Lower lobe of right lung (tissue), 2 donors: Measurements from ENCODE around the gene NAA80. TPM values are rescaled to one million over a fixed set of nuclear protein-coding genes. Genes with fewer than 3 reads are reported as not detected.
"Not testable (repeated sequence)": the region's sequence is repeated elsewhere in the genome, so short reads cannot be mapped to it uniquely, and the experiment has no call there.

ENCODE experiments used
- ATAC-seq, 2 donors: fragments of 200-7000 bp; cut with Tn5 transposase; one replicate each; pipeline ENCODE4 v1.9.1; 2020 to 2022; ENCODE audit warnings: mild to moderate bottlenecking in 2 of 2, moderate library complexity in 2 of 2
- DNase-seq: peaks from one replicate; pipeline ENCODE4 v3.0.0-alpha.2; 2020
- H3K27ac ChIP-seq: fragments of 200-600 bp; one replicate; pipeline ENCODE4 v1.8.0; 2022
- H3K27me3 ChIP-seq: fragments of 200-600 bp; one replicate; pipeline ENCODE4 v1.8.0; 2022; ENCODE audit warnings: low read depth
- H3K36me3 ChIP-seq: fragments of 200-600 bp; one replicate; pipeline ENCODE4 v1.8.0; 2022; ENCODE audit warnings: mild to moderate bottlenecking
- H3K4me1 ChIP-seq: fragments of 200-600 bp; one replicate; pipeline ENCODE4 v1.8.0; 2022
- H3K4me3 ChIP-seq: fragments of 200-600 bp; one replicate; pipeline ENCODE4 v1.8.0; 2022; ENCODE audit warnings: mild to moderate bottlenecking
- H3K9me3 ChIP-seq: fragments of 200-600 bp; one replicate; pipeline ENCODE4 v1.8.0; 2022
- CTCF ChIP-seq: fragments of 200-600 bp; IDR thresholded peaks from one replicate; pipeline ENCODE4 v1.8.0; 2022; ENCODE audit warnings: antibody characterized with exemption, mild to moderate bottlenecking
- intact Hi-C: fragments of 100-400 bp; cut with DNase I; formaldehyde crosslinking; loops from one replicate; pipeline ENCODE4 v1.11.0; 2022
- total RNA-seq: library from RNA; stranded (reverse); fragmentation: NEBNext Ultra II Directional; extraction: Animal tissue kit (Norgen Biotek cat#: 25700); gene quantifications from one replicate; pipeline ENCODE4 v1.2.1, GENCODE V29; 2021
- donor health status: DM: no; HTN: yes; CAD: no; lungs with severe emphysema.

NAA80 gene
- total RNA-seq, 1 donor from 2014 or later: 9.3 TPM

GRCh38 chr3:50273689-50274065 lies 25.5 kb downstream of the NAA80 start:
- peaks cover 23% of the 10 kb centered on the region for H3K27me3 ChIP-seq
- peak overlapping the region; percentile 38 for H3K27ac ChIP-seq
- no peaks in the 10 kb centered on the region for H3K9me3 ChIP-seq
- no peak for TF ChIP-seq CTCF
- intact Hi-C loops: no loop called here
- peaks cover 4% of the 10 kb centered on the region for H3K36me3 ChIP-seq
- peaks cover 48% of the 10 kb centered on the region for H3K4me1 ChIP-seq
- ATAC-seq: no peak
- DNase-seq: no peak
- peak overlapping the region; percentile 45 for H3K4me3 ChIP-seq

GRCh38 chr3:50272911-50273688 lies 26.1 kb downstream of the NAA80 start:
- H3K27ac ChIP-seq: peak overlapping the region; percentile 38

GRCh38 chr3:50272538-50272910 lies 26.7 kb downstream of the NAA80 start:
- not testable (repeated sequence) for DNase-seq

More at GRCh38 chr3:50272911-50273688, 26.1 kb downstream of the NAA80 start:
- Histone ChIP-seq H3K4me3 (peak overlapping the region; percentile 45), H3K36me3 (peaks cover 2% of the 10 kb centered on the region), H3K27me3 (peaks cover 23% of the 10 kb centered on the region), H3K4me1 (peaks cover 54% of the 10 kb centered on the region), H3K9me3 (no peaks in the 10 kb centered on the region)
- intact Hi-C loops: no loop called here
- peak; percentile 99 for TF ChIP-seq CTCF
- DNase-seq (peak; percentile 92), ATAC-seq (peak; percentile 68 to 82)

GRCh38 chr3:50271314-50271936 lies 27.8 kb downstream of the NAA80 start:
- no peak for ATAC-seq
- H3K27me3 ChIP-seq: peaks cover 20% of the 10 kb centered on the region
- TF ChIP-seq CTCF: no peak
- no peak for DNase-seq
- intact Hi-C loops: no loop called here
- H3K27ac ChIP-seq: no peak overlapping the region
- no peaks in the 10 kb centered on the region for H3K9me3 ChIP-seq
- no peak overlapping the region for H3K4me3 ChIP-seq
- peaks cover 60% of the 10 kb centered on the region for H3K4me1 ChIP-seq
- H3K36me3 ChIP-seq: no peaks in the 10 kb centered on the region

More at GRCh38 chr3:50272538-50272910, 26.7 kb downstream of the NAA80 start:
- H3K9me3 ChIP-seq, H3K27ac ChIP-seq, intact Hi-C loops, ATAC-seq, H3K36me3 ChIP-seq: not testable (repeated sequence)
- peak overlapping the region; percentile 45 for H3K4me3 ChIP-seq
- H3K27me3 ChIP-seq: peaks cover 23% of the 10 kb centered on the region
- H3K4me1 ChIP-seq: peaks cover 55% of the 10 kb centered on the region

GRCh38 chr3:50270422-50271224 lies 28.6 kb downstream of the NAA80 start:
- H3K9me3 ChIP-seq: no peaks in the 10 kb centered on the region
- ATAC-seq: no peak
- intact Hi-C loops: no loop called here
- peaks cover 13% of the 10 kb centered on the region for H3K27me3 ChIP-seq
- H3K36me3 ChIP-seq: no peaks in the 10 kb centered on the region
- H3K27ac ChIP-seq: peak overlapping the region; percentile 18
- TF ChIP-seq CTCF: no peak
- peak overlapping the region; percentile 62 for H3K4me3 ChIP-seq
- no peak for DNase-seq
- peaks cover 68% of the 10 kb centered on the region for H3K4me1 ChIP-seq
